K562 (cell line): ENCODE results near the gene AKAP6. TPM values are rescaled to one million over a fixed set of nuclear protein-coding genes. Genes with fewer than 3 reads are reported as not detected.
A peak's percentile ranks its signal among the peaks of the same experiment; 100 is the strongest.

Source experiments
- ARID1B ChIP-seq: fragments of 450-650 bp; IDR thresholded peaks from 2 replicates; pipeline ENCODE4 v1.6.1; 2016; ENCODE audit warnings: antibody characterized with exemption, mild to moderate bottlenecking, inconsistent platforms
- BHLHE40 ChIP-seq: IDR thresholded peaks from 2 replicates; pipeline ENCODE4 v1.6.1; 2011; ENCODE audit warnings: low read length, improper control_type of control experiment
- C11orf30 ChIP-seq: fragments of 450-650 bp; IDR thresholded peaks from 2 replicates; pipeline ENCODE4 v1.6.1; 2016; ENCODE audit warnings: low read depth, mild to moderate bottlenecking
- CBFA2T2 ChIP-seq: fragments of 450-650 bp; conservative IDR thresholded peaks from 2 replicates; pipeline ENCODE4 v1.6.1; 2017; ENCODE audit warnings: mild to moderate bottlenecking
- CEBPG ChIP-seq, 3 experiments: fragments of 200-800 bp in 1 of 3; sonication (Bioruptor generic) in 1 of 3; sonication (generic) in 1 of 3; formaldehyde crosslinking in 1 of 3; IDR thresholded peaks in 2 of 3; conservative IDR thresholded peaks in 1 of 3; 2 replicates each; pipeline versions ENCODE4 v1.6.1 to v1.8.0; 2016 to 2022; ENCODE audit warnings: missing compliant biosample characterization in 2 of 3, missing genetic modification characterization in 2 of 3, mild to moderate bottlenecking in 1 of 3, missing genetic modification reagents in 1 of 3
- EGR1 ChIP-seq: fragments of 450-650 bp; conservative IDR thresholded peaks from 2 replicates; pipeline ENCODE4 v1.6.1; 2017; ENCODE audit warnings: mild to moderate bottlenecking
- NFE2 ChIP-seq: IDR thresholded peaks from 2 replicates; pipeline ENCODE4 v1.6.1; 2014; ENCODE audit warnings: antibody characterized with exemption, low read depth
- NR3C1 ChIP-seq: sonication (generic); formaldehyde crosslinking; IDR thresholded peaks from 2 replicates; pipeline ENCODE4 v1.8.1; 2022; ENCODE audit warnings: missing genetic modification reagents
- POLR2G ChIP-seq: fragments of 200-400 bp; formaldehyde crosslinking; IDR thresholded peaks from 2 replicates; pipeline ENCODE4 v1.6.1; 2017; ENCODE audit warnings: low read depth, mild to moderate bottlenecking, antibody characterized with exemption, low read length, moderate library complexity
- SMAD1 ChIP-seq: fragments of 150-350 bp; IDR thresholded peaks from 2 replicates; pipeline ENCODE4 v1.6.1; 2014; ENCODE audit warnings: low read length, low read depth; ENCODE audit not compliant: partially characterized antibody
- SMAD2 ChIP-seq: fragments of 150-350 bp; IDR thresholded peaks from 2 replicates; pipeline ENCODE4 v1.6.1; 2014; ENCODE audit warnings: low read depth, mild to moderate bottlenecking, low read length
- TCF7 ChIP-seq: sonication (generic); IDR thresholded peaks from 2 replicates; pipeline ENCODE4 v1.6.1; 2016; ENCODE audit warnings: antibody characterized with exemption, borderline replicate concordance
- ZKSCAN8 ChIP-seq: fragments of 200-800 bp; sonication (Bioruptor generic); IDR thresholded peaks from 2 replicates; pipeline ENCODE4 v1.6.1; 2016; ENCODE audit warnings: missing genetic modification characterization, missing compliant biosample characterization
- ZNF316 ChIP-seq: fragments of 450-650 bp; IDR thresholded peaks from 2 replicates; pipeline ENCODE4 v1.6.1; 2016
- ZNF41 ChIP-seq: fragments of 250-450 bp; sonication (Bioruptor Pico); conservative IDR thresholded peaks from 2 replicates; pipeline ENCODE4 v1.4.0; 2020; ENCODE audit warnings: mild to moderate bottlenecking
- polyA plus RNA-seq, 8 experiments: library from polyadenylated mRNA; depleted of rRNA in 4 of 8; stranded (reverse) in 5 of 8; unstranded in 3 of 8; fragments of >200 nt; fragmentation: Nextera tagmentation in 2 of 8; fragmentation: Illumina TruSeq in 1 of 8; extraction: Ambion mirVana in 2 of 8; extraction: Trizol in 1 of 8; gene quantifications; 2 replicates each; pipeline versions ENCODE4 v1.2.1 to v1.2.3, GENCODE V29; 2011 to 2014; ENCODE audit warnings: inconsistent platforms in 1 of 8, missing spikeins in 1 of 8
- total RNA-seq, 7 experiments: library from RNA; depleted of rRNA in 6 of 7; stranded (reverse); fragments of >200 nt in 6 of 7; fragmentation: Illumina TruSeq in 2 of 7; extraction: Trizol in 2 of 7; gene quantifications; 2 replicates each; pipeline versions ENCODE4 v1.2.1 to v1.2.3, GENCODE V29; 2011 to 2021; ENCODE audit warnings: low replicate concordance in 1 of 7
- TF ChIP-seq, protein P1 (sequence below): fragments of 250-450 bp; sonication (Bioruptor Pico); IDR thresholded peaks from 2 replicates; pipeline ENCODE4 v1.5.0; 2022; ENCODE audit warnings: mild to moderate bottlenecking
- TF ChIP-seq, protein P2 (sequence below), 2 experiments: fragments of 200-800 bp in 1 of 2; sonication (Bioruptor generic) in 1 of 2; sonication (generic) in 1 of 2; formaldehyde crosslinking in 1 of 2; IDR thresholded peaks in 1 of 2; conservative IDR thresholded peaks in 1 of 2; 2 replicates each; pipeline versions ENCODE4 v1.5.0 to v1.6.1; 2016 to 2020; ENCODE audit warnings: missing compliant biosample characterization in 1 of 2, missing genetic modification characterization in 1 of 2, missing genetic modification reagents in 1 of 2
- TF ChIP-seq, protein P3 (sequence below): fragments of 450-650 bp; formaldehyde crosslinking; IDR thresholded peaks from 2 replicates; pipeline ENCODE4 v1.4.0; 2022; ENCODE audit warnings: missing genetic modification characterization
- TF ChIP-seq, protein P4 (sequence below): fragments of 450-650 bp; IDR thresholded peaks from 2 replicates; pipeline ENCODE4 v1.7.1; 2018; ENCODE audit warnings: mild to moderate bottlenecking, low read depth; ENCODE audit not compliant: partially characterized antibody
- TF ChIP-seq, protein P5 (sequence below), 2 experiments: IDR thresholded peaks; 2 replicates each; pipeline ENCODE4 v1.6.1; 2011; ENCODE audit warnings: borderline replicate concordance in 1 of 2, control low read depth in 1 of 2, low read depth in 1 of 2, low read length in 1 of 2, mild to moderate bottlenecking in 1 of 2, mixed read lengths in 1 of 2, moderate library complexity in 1 of 2; ENCODE audit not compliant: insufficient read depth in 1 of 2, insufficient read length in 1 of 2, poor library complexity in 1 of 2, severe bottlenecking in 1 of 2; ENCODE audit errors: extremely low read depth in 1 of 2

The AKAP6 gene
- total and polyA plus RNA-seq, 9 of the 15 experiments (the other 6 are each of a cell fraction or from before 2014, with no cell fraction given), result 0.03 to 1.7 (median 0.48) TPM

DNA sequence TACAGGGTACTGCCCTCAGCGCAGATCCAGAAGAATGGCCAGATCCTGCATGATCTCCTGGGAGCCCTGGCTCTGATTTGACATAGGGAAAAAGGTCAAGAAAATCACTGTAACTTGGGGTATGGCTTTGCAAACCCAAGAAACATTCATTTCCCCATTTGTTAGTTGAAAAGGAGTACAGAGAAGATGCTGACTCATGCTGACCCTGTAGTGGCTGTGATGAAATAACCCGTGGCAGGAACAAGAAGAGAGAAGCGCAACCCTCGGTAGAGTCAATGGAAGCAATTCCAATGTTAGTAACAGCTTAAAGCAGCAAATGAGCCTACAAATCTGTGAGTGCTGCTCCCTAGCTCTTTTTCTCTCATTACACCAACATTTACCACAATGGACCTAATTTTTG lies 328.0 kb downstream of the AKAP6 start (continued):
- TF ChIP-seq TCF7 (no peak), NFE2 (peak; percentile 90), ZNF316 (peak; percentile 72), SMAD2 (no peak), CBFA2T2 (no peak), ZKSCAN8 (no peak), BHLHE40 (no peak), CEBPG (CRISPR knock-in tag; IDR thresholded peaks at IDR 0.05) (no peak), CEBPG (tag; conservative IDR thresholded peaks at IDR 0.05 in 1 of 2, IDR thresholded peaks at IDR 0.05 in 1 of 2) (peak in 1 of 2 experiments; percentile 57; a peak in 2 of 4 replicates), C11orf30 (peak; percentile 82), NR3C1 (CRISPR knock-in tag) (no peak), EGR1 (no peak), ZNF41 (CRISPR knock-in tag) (no peak), SMAD1 (no peak), ARID1B (no peak), POLR2G (no peak)
- TF ChIP-seq, protein P1, sequence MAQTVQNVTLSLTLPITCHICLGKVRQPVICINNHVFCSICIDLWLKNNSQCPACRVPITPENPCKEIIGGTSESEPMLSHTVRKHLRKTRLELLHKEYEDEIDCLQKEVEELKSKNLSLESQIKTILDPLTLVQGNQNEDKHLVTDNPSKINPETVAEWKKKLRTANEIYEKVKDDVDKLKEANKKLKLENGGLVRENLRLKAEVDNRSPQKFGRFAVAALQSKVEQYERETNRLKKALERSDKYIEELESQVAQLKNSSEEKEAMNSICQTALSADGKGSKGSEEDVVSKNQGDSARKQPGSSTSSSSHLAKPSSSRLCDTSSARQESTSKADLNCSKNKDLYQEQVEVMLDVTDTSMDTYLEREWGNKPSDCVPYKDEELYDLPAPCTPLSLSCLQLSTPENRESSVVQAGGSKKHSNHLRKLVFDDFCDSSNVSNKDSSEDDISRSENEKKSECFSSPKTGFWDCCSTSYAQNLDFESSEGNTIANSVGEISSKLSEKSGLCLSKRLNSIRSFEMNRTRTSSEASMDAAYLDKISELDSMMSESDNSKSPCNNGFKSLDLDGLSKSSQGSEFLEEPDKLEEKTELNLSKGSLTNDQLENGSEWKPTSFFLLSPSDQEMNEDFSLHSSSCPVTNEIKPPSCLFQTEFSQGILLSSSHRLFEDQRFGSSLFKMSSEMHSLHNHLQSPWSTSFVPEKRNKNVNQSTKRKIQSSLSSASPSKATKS (CRISPR knock-in tag), result no peak
- TF ChIP-seq, protein P2, sequence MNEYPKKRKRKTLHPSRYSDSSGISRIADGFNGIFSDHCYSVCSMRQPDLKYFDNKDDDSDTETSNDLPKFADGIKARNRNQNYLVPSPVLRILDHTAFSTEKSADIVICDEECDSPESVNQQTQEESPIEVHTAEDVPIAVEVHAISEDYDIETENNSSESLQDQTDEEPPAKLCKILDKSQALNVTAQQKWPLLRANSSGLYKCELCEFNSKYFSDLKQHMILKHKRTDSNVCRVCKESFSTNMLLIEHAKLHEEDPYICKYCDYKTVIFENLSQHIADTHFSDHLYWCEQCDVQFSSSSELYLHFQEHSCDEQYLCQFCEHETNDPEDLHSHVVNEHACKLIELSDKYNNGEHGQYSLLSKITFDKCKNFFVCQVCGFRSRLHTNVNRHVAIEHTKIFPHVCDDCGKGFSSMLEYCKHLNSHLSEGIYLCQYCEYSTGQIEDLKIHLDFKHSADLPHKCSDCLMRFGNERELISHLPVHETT (CRISPR knock-in tag; conservative IDR thresholded peaks at IDR 0.05 in 1 of 2, IDR thresholded peaks at IDR 0.05 in 1 of 2), result no peak
- TF ChIP-seq, protein P3, sequence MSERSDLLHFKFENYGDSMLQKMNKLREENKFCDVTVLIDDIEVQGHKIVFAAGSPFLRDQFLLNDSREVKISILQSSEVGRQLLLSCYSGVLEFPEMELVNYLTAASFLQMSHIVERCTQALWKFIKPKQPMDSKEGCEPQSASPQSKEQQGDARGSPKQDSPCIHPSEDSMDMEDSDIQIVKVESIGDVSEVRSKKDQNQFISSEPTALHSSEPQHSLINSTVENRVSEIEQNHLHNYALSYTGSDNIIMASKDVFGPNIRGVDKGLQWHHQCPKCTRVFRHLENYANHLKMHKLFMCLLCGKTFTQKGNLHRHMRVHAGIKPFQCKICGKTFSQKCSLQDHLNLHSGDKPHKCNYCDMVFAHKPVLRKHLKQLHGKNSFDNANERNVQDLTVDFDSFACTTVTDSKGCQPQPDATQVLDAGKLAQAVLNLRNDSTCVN, result no peak
- TF ChIP-seq, protein P4, sequence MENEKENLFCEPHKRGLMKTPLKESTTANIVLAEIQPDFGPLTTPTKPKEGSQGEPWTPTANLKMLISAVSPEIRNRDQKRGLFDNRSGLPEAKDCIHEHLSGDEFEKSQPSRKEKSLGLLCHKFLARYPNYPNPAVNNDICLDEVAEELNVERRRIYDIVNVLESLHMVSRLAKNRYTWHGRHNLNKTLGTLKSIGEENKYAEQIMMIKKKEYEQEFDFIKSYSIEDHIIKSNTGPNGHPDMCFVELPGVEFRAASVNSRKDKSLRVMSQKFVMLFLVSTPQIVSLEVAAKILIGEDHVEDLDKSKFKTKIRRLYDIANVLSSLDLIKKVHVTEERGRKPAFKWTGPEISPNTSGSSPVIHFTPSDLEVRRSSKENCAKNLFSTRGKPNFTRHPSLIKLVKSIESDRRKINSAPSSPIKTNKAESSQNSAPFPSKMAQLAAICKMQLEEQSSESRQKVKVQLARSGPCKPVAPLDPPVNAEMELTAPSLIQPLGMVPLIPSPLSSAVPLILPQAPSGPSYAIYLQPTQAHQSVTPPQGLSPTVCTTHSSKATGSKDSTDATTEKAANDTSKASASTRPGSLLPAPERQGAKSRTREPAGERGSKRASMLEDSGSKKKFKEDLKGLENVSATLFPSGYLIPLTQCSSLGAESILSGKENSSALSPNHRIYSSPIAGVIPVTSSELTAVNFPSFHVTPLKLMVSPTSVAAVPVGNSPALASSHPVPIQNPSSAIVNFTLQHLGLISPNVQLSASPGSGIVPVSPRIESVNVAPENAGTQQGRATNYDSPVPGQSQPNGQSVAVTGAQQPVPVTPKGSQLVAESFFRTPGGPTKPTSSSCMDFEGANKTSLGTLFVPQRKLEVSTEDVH, result no peak
- TF ChIP-seq, protein P5, sequence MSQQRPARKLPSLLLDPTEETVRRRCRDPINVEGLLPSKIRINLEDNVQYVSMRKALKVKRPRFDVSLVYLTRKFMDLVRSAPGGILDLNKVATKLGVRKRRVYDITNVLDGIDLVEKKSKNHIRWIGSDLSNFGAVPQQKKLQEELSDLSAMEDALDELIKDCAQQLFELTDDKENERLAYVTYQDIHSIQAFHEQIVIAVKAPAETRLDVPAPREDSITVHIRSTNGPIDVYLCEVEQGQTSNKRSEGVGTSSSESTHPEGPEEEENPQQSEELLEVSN (IDR thresholded peaks at IDR 0.05; ENCODE audit: borderline replicate concordance in 1 of 2, extremely low read depth in 1 of 2, insufficient read depth in 1 of 2, insufficient read length in 1 of 2, low read depth in 1 of 2, low read length in 1 of 2, poor library complexity in 1 of 2, severe bottlenecking in 1 of 2), result no peak
